ENCODE results near the gene OLR1.

OLR1 gene

GRCh38 chr12:10128687-10129086, 43.2 kb downstream of the OLR1 start:
- DNase-seq (ENCODE audit: low spot score): no peak
- no peak for TF ChIP-seq CTCF (IDR thresholded peaks at IDR 0.05; ENCODE audit: extremely low read depth, insufficient read depth, missing control alignments)
- in situ Hi-C loops (cut with MboI; ENCODE audit: low pct_unique_long_range_greater_than_20kb, low sequenced_read_pairs, unreplicated experiment): loop anchor here (25.0 kb wide), 1 partner anchor 91 kb away; the partner anchor contains the start of gene CLEC9A

- no peak for DNase-seq (ENCODE audit: low spot score)
- in situ Hi-C loops (cut with MboI; ENCODE audit: low pct_unique_long_range_greater_than_20kb, low sequenced_read_pairs, unreplicated experiment): loop anchor here (25.0 kb wide), 1 partner anchor 89 kb away; the partner anchor contains the start of gene CLEC9A
These were observed 45.5 kb downstream of the OLR1 start for GRCh38 chr12:10126413-10126812.

GRCh38 chr12:10122689-10123088, 49.2 kb downstream of the OLR1 start:
- DNase-seq (ENCODE audit: low spot score): no peak
- no peak for TF ChIP-seq CTCF (IDR thresholded peaks at IDR 0.05; ENCODE audit: extremely low read depth, insufficient read depth, missing control alignments)
- in situ Hi-C loops (cut with MboI; ENCODE audit: low pct_unique_long_range_greater_than_20kb, low sequenced_read_pairs, unreplicated experiment): no loop called here

More at GRCh38 chr12:10126413-10126812, 45.5 kb downstream of the OLR1 start:
- TF ChIP-seq CTCF (IDR thresholded peaks at IDR 0.05; ENCODE audit: extremely low read depth, insufficient read depth, missing control alignments): no peak

GRCh38 chr12:10121278-10121677, 50.7 kb downstream of the OLR1 start:
- no peak for TF ChIP-seq CTCF (IDR thresholded peaks at IDR 0.05; ENCODE audit: extremely low read depth, insufficient read depth, missing control alignments)
- no peak for DNase-seq (ENCODE audit: low spot score)
- in situ Hi-C loops (cut with MboI; ENCODE audit: low pct_unique_long_range_greater_than_20kb, low sequenced_read_pairs, unreplicated experiment): no loop called here

- DNase-seq (ENCODE audit: low spot score): no peak
- in situ Hi-C loops (cut with MboI; ENCODE audit: low pct_unique_long_range_greater_than_20kb, low sequenced_read_pairs, unreplicated experiment): no loop called here
- TF ChIP-seq CTCF (IDR thresholded peaks at IDR 0.05; ENCODE audit: extremely low read depth, insufficient read depth, missing control alignments): no peak
These were observed 52.9 kb downstream of the OLR1 start for GRCh38 chr12:10119066-10119465.

GRCh38 chr12:10115890-10116289, 56.0 kb downstream of the OLR1 start:
- in situ Hi-C loops (cut with MboI; ENCODE audit: low pct_unique_long_range_greater_than_20kb, low sequenced_read_pairs, unreplicated experiment): no loop called here
- no peak for TF ChIP-seq CTCF (IDR thresholded peaks at IDR 0.05; ENCODE audit: extremely low read depth, insufficient read depth, missing control alignments)
- DNase-seq (ENCODE audit: low spot score): no peak

- no peak for TF ChIP-seq CTCF (IDR thresholded peaks at IDR 0.05; ENCODE audit: extremely low read depth, insufficient read depth, missing control alignments)
- in situ Hi-C loops (cut with MboI; ENCODE audit: low pct_unique_long_range_greater_than_20kb, low sequenced_read_pairs, unreplicated experiment): no loop called here
These were observed 56.6 kb downstream of the OLR1 start for GRCh38 chr12:10115311-10115710.

More at GRCh38 chr12:10115311-10115710, 56.6 kb downstream of the OLR1 start:
- no peak for DNase-seq (ENCODE audit: low spot score)
